Stimulated activated CD8-positive, alpha-beta memory T cell treated with anti-CD3 and anti-CD28 coated beads, Interleukin-2, amount 100 ng/mL, for 1 hour (primary cell): ENCODE measurements around the gene FOXN1.

ENCODE experiments used
- DNase-seq, 2 donors: peaks; one replicate each; pipeline ENCODE4 v3.0.0-alpha.2; 2020; ENCODE audit warnings: low read depth in 2 of 2

Gene FOXN1

GRCh38 chr17:28526381-28526780, 20.2 kb downstream of the FOXN1 start:
- no peak for DNase-seq

DNA sequence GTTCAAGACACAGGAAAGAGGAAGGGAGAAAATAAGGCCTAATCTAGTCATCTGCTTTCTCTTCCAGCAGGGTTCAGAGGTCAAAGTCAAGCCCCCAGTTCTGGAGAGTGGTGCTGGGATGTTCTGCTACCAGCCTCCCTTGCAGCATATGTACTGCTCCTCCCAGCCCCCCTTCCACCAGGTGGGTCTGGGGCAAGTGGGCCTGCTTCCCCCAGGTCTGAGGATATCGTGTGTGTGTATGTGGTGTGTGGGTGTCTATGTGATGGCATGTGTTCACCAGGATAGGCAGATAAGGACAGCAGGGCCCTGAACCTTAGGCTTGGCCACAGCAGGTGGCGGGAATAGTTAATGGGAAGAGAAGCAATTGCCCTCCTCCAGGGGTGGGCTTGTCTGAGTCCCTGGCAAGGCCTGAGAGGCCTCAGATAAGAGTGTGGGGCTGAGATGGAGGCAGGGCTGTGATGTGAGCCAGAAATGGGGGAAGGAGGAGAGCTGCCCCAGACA, 21.1 kb downstream of the FOXN1 start:
- no peak for DNase-seq

DNA sequence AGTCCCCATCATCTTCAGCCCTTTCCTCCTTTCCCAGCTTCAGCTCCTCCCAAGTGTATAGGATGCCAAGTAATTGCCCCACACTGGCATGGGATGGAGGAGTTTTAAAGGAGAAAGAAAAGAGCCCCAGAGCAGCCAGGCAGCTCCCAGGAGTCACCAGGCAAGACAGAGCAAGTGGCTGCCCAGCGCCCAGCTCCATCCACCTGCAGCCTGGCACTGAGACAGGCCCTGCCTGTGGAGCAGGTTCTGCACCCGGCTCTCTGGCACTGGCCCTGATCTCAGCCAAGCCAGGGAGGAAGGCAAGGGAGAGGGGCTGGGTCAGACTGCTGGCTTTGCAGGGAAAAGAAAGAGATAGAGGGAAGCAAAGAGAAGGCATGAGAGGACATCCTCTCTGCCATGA, 21.7 kb downstream of the FOXN1 start:
- DNase-seq = no peak

DNA sequence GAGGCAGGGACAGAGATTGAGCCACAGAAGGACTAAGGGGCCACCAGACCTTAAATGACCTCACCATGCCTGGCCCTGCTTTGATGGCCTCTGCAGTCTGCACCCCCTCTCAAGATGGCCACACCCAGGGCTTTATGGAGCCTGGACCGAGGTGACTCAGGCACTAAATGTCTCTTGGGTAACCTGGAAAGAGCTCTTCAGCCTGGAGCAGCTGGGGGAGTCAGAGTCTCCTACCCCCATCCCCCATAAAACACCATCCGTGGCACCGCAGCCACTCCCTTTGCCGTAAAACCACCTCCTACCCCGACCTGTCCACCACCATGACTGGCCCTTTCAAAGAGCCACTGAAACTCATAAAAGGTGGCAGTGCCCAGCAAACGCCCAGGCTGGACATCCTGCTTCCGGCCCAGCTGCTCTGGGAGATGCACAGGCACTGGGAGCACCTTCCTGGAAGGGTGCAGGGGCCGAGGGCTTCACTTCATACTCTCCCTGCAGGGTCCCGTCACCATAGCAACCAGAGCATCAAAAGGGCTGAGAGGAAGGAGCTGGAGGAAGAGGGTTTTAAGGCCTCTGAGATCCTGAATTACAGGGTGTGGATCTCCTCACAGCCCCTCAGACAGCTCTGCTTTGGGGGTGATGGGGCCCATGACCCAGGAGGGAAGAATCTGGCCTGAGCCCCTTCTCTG, 22.3 kb downstream of the FOXN1 start:
- no peak for DNase-seq

DNA sequence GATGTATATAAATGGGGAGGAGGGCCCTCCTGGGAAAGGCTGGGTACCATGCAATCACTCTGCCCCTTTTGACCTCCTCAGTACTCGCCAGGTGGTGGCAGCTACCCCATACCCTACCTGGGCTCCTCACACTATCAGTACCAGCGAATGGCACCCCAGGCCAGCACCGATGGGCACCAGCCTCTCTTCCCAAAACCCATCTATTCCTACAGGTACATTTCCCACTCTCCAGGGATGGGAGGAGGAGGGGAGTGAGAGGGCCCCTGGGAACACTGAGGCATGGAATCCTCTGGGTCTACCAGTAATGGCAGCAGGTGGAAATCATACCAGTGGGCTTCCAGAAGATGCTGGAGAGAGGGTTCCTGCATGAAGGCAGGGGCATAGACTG, 22.9 kb downstream of the FOXN1 start:
- DNase-seq = no peak

- DNase-seq = no peak
Observed at GRCh38 chr17:28530250-28530649, 24.1 kb downstream of the FOXN1 start.

GRCh38 chr17:28530926-28531325, 24.8 kb downstream of the FOXN1 start:
- DNase-seq = no peak

- DNase-seq = no peak
Observed at GRCh38 chr17:28532050-28532960, 26.2 kb downstream of the FOXN1 start.

- no peak for DNase-seq
Observed at GRCh38 chr17:28533091-28533807, 27.1 kb downstream of the FOXN1 start.

- DNase-seq = no peak
Observed at GRCh38 chr17:28534740-28535375, 28.7 kb downstream of the FOXN1 start.

DNA sequence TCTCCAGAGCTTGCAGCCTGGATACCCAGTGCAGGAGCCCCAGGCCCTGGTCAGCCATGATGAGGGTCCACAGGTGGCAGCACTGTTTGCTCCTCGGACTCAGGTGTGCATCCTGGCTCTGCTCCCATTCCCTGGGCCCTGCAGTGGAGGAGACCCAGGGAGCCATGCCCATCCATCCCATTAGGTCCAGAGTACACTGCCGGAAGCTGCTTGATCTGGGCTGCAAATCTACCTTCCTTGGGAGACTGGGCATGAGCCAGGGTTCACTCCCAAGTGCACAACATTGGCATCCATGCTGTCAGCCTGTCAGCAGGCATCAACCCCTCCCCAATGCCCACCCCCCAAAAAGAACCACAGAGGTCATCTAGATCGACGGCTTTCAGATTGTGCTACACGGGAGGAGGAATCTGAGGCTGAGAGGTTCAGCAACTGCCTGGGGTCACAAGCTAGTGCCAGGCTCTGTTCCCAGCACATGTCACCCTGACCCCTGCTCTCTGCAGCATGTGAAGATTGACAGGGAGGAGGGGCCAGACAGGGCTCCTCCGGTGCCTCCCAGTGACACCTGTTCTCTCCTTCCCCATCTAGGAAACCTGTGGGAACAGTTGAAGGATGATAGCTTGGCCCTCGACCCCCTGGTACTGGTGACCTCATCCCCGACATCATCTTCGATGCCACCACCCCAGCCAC, 30.5 kb downstream of the FOXN1 start:
- no peak for DNase-seq

GRCh38 chr17:28537219-28537610, 31.1 kb downstream of the FOXN1 start:
- no peak for DNase-seq

- DNase-seq = no peak
Observed at GRCh38 chr17:28538296-28538895, 32.2 kb downstream of the FOXN1 start.

DNA sequence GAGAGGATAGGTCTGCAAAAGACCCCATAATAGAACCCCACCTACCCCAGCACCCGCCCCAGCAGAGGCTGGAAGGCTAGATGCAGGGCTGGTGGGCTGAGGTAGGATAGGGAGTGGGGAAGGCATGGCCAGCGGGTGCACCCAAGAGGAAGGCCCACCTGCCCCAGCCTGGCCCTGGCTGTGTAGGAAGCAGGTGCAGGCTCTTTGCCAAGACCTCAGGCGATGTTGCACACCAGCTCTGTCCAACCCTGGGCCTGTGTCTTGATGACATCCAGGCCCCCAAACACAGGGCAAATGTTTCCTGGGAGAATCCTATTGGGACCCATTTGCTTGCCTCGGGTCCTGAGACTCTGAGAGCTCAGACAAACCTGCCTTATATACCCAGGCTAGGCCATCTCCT, 34.1 kb downstream of the FOXN1 start:
- no peak for DNase-seq

- no peak for DNase-seq
Observed at GRCh38 chr17:28541439-28541838, 35.3 kb downstream of the FOXN1 start.

GRCh38 chr17:28544402-28545140, 38.4 kb downstream of the FOXN1 start:
- no peak for DNase-seq

DNA sequence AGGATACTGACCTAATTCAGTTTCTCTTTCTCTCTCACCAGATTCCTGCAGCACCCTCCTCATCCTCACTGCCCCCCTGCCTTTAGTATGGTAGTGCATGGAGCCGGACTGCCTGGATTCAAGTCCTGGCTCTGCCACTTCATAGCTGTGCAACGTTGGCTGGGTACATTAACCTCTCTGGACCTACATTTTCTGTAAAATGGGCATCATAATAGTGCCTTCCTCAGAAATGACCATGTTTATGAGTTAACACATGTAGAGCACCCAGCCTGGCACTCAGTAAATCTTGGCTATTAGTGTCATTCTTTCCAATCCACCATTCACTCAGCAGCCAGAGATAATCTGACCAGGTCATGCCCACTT, 39.0 kb downstream of the FOXN1 start:
- no peak for DNase-seq

- DNase-seq = no peak
Observed at GRCh38 chr17:28545787-28546415, 39.8 kb downstream of the FOXN1 start.

GRCh38 chr17:28547096-28547622, 41.0 kb downstream of the FOXN1 start:
- DNase-seq = no peak
